A673 (cell line): Measurements from ENCODE around the gene TPTE2.
"Not testable (repeated sequence)": the region's sequence is repeated elsewhere in the genome, so short reads cannot be mapped to it uniquely, and the experiment has no call there.

Experiments used
- EZH2 ChIP-seq: fragments of 200-600 bp; sonication (generic); IDR thresholded peaks from 2 replicates; pipeline ENCODE4 v1.6.1; 2017; ENCODE audit warnings: borderline replicate concordance, low read depth, mild to moderate bottlenecking, mixed read lengths, antibody characterized with exemption, low read length; ENCODE audit not compliant: poor library complexity, severe bottlenecking
- TF ChIP-seq, protein P1 (sequence below): fragments of 300-800, 200-600 bp; sonication (generic); conservative IDR thresholded peaks from 2 replicates; pipeline ENCODE4 v1.5.1; 2017; ENCODE audit warnings: low read depth, mild to moderate bottlenecking, antibody characterized with exemption, low read length, moderate library complexity, mixed read lengths

DNA sequence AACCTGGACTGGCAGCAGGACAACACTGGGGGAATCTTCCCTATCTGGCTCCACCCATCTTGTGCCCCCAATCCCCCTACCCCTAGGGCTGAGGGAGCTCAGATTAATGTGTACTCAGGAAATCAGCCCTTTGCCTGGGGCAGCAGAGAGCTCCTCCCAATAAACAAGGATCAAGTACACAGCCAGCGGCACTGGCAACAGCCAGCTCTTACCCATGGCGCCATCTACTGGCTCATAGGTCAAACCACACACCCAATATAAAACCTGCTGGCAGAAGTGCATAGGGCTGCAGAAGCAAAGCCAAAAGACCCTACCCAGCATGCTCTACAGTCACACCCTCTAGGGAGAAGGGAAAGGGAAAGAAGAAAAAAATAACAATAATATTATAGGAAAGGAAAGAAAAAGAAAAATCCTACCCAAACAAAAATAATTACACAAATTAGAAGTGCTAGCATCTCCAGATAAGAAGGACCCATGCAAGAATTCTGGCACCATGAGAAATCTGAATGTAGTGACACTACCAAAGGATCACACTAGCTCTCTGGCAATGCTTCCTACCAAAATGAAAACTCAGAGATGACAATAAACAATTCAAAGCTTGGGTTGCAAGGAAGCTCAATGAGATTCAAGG, 122.2 kb downstream of the TPTE2 start:
- TF ChIP-seq, protein P1, sequence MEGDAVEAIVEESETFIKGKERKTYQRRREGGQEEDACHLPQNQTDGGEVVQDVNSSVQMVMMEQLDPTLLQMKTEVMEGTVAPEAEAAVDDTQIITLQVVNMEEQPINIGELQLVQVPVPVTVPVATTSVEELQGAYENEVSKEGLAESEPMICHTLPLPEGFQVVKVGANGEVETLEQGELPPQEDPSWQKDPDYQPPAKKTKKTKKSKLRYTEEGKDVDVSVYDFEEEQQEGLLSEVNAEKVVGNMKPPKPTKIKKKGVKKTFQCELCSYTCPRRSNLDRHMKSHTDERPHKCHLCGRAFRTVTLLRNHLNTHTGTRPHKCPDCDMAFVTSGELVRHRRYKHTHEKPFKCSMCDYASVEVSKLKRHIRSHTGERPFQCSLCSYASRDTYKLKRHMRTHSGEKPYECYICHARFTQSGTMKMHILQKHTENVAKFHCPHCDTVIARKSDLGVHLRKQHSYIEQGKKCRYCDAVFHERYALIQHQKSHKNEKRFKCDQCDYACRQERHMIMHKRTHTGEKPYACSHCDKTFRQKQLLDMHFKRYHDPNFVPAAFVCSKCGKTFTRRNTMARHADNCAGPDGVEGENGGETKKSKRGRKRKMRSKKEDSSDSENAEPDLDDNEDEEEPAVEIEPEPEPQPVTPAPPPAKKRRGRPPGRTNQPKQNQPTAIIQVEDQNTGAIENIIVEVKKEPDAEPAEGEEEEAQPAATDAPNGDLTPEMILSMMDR: peak; percentile 34
- TF ChIP-seq EZH2: not testable (repeated sequence)
